PC-3 (cell line): ENCODE data around the gene NXPH1. TPM values are rescaled to one million over a fixed set of nuclear protein-coding genes. Genes with fewer than 3 reads are reported as not detected.

ENCODE experiments used
- ATAC-seq: fragments of 200-7000 bp; cut with Tn5 transposase; 2 replicates; pipeline ENCODE4 v1.9.1; 2020; ENCODE audit warnings: mild to moderate bottlenecking, moderate library complexity
- BruUV-seq: library from RNA; stranded (reverse); fragments of 400-500 nt; replicated peaks from 2 replicates; lab custom pipeline; 2021; lab: Mats Ljungman, UMichigan
- CTCF ChIA-PET: fragments of 300-600 bp; sonication (Branson Sonifier 250); formaldehyde crosslinking; loops from one replicate; lab custom pipeline; 2022; ENCODE audit warnings: antibody characterized with exemption; lab: Charles Lee
- POLR2A ChIA-PET: fragments of 300-600 bp; sonication (Branson Sonifier 250); formaldehyde crosslinking; loops from one replicate; lab custom pipeline; 2022; ENCODE audit warnings: antibody characterized with exemption; ENCODE audit not compliant: unreplicated experiment; lab: Charles Lee
- DNase-seq: peaks from one replicate; pipeline ENCODE4 v3.0.0-alpha.2; 2015
- H2AFZ ChIP-seq: fragments of 300-600 bp; sonication (generic); 2 replicates; pipeline ENCODE4 v1.6.0; 2016; ENCODE audit warnings: antibody characterized with exemption, low read length
- H3F3A ChIP-seq: fragments of 300-600 bp; sonication (generic); one replicate; pipeline ENCODE4 v1.6.0; 2017; ENCODE audit warnings: antibody characterized with exemption, low read length, control low read depth, mild to moderate bottlenecking; ENCODE audit not compliant: unreplicated experiment
- H3K27ac ChIP-seq: fragments of 300-600 bp; sonication (generic); 2 replicates; pipeline ENCODE4 v1.5.1; 2016; ENCODE audit warnings: mild to moderate bottlenecking, low read length
- H3K27me3 ChIP-seq: fragments of 300-600 bp; sonication (generic); 2 replicates; pipeline ENCODE4 v1.6.1; 2016; ENCODE audit warnings: low read length, mixed read lengths
- H3K36me3 ChIP-seq: fragments of 300-600 bp; sonication (generic); 2 replicates; pipeline ENCODE4 v1.6.1; 2016; ENCODE audit warnings: low read depth, mixed run types, low read length, mixed read lengths
- H3K4me1 ChIP-seq: fragments of 300-600 bp; sonication (generic); 2 replicates; pipeline ENCODE4 v1.5.1; 2016; ENCODE audit warnings: low read length; ENCODE audit not compliant: insufficient read depth
- H3K4me2 ChIP-seq: fragments of 300-600 bp; sonication (generic); 2 replicates; pipeline ENCODE4 v1.6.0; 2016; ENCODE audit warnings: low read length
- H3K4me3 ChIP-seq: fragments of 300-600 bp; sonication (generic); 2 replicates; pipeline ENCODE4 v1.5.1; 2016; ENCODE audit warnings: mild to moderate bottlenecking, low read length, mixed read lengths
- H3K79me2 ChIP-seq: fragments of 300-600 bp; sonication (generic); 2 replicates; pipeline ENCODE4 v1.6.1; 2017; ENCODE audit warnings: low read length, mixed read lengths
- H3K9ac ChIP-seq: fragments of 300-600 bp; sonication (generic); 2 replicates; pipeline ENCODE4 v1.6.0; 2016; ENCODE audit warnings: mild to moderate bottlenecking, low read length
- H3K9me2 ChIP-seq: fragments of 300-600 bp; sonication (generic); replicated peaks from 2 replicates; pipeline ENCODE4 v1.6.1; 2016; ENCODE audit warnings: mixed run types, low read length, mixed read lengths
- H3K9me3 ChIP-seq: fragments of 300-600 bp; sonication (generic); 2 replicates; pipeline ENCODE4 v1.6.1; 2016; ENCODE audit warnings: low read length, mixed read lengths
- H4K20me1 ChIP-seq: fragments of 300-600 bp; sonication (generic); 2 replicates; pipeline ENCODE4 v1.6.1; 2016; ENCODE audit warnings: low read length, mixed read lengths
- CTCF ChIP-seq: fragments of 300-600 bp; sonication (generic); conservative IDR thresholded peaks from 2 replicates; pipeline ENCODE4 v1.5.1; 2017; ENCODE audit warnings: antibody characterized with exemption, low read depth, mild to moderate bottlenecking, low read length
- EZH2 ChIP-seq: fragments of 300-600 bp; sonication (generic); IDR thresholded peaks from one replicate; pipeline ENCODE4 v1.6.1; 2017; ENCODE audit warnings: antibody characterized with exemption, mild to moderate bottlenecking, low read length; ENCODE audit not compliant: unreplicated experiment
- EZH2phosphoT487 ChIP-seq: fragments of 300-600 bp; sonication (generic); IDR thresholded peaks from 2 replicates; pipeline ENCODE4 v1.6.1; 2018; ENCODE audit warnings: mild to moderate bottlenecking, antibody characterized with exemption, low read length, borderline replicate concordance
- intact Hi-C: fragments of 100-400 bp; cut with micrococcal nuclease; formaldehyde crosslinking; loops from 2 replicates; pipeline ENCODE4 v1.9.0; 2023
- total RNA-seq: library from RNA; depleted of rRNA; stranded (reverse); fragments of >200 nt; gene quantifications from 2 replicates; pipeline ENCODE4 v1.2.3, GENCODE V29; 2014

NXPH1 gene
- total RNA-seq, 1 experiment from 2014 or later = not detected

DNA sequence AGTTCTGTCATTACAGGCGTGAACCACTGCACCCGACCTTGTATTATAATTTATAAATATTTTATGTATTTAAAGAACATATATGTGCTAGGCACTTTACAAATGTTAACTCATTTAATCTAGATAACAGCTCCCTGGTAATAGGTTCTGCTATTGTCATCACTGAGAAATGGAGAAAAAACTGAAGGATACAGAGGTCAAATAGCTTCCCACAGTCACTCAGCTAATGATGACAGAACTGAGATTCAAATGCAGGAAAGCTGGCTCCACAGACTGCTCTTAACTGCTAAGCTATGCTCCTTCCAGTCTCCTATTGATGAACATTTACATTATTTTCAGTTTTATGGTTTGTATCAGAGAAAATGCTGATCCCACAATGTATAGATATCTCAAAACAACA lies 28.9 kb downstream of the NXPH1 start:
- Histone ChIP-seq H3K27ac (no peak overlapping the region), H3K4me1 (no peaks in the 10 kb centered on the region), H3K9ac (no peak overlapping the region), H3K27me3 (no peaks in the 10 kb centered on the region), H3K36me3 (no peaks in the 10 kb centered on the region), H3K4me3 (no peak overlapping the region), H3F3A (no peaks in the 10 kb centered on the region), H3K9me2 (no peaks in the 10 kb centered on the region), H4K20me1 (no peaks in the 10 kb centered on the region), H3K4me2 (no peak overlapping the region), H3K79me2 (no peaks in the 10 kb centered on the region), H3K9me3 (no peaks in the 10 kb centered on the region), H2AFZ (no peak overlapping the region)
- intact Hi-C loops = no loop called here
- TF ChIP-seq EZH2phosphoT487 = no peak
- no peak for TF ChIP-seq CTCF
- no peak for TF ChIP-seq EZH2
- no TSS peak for BruUV-seq
- CTCF ChIA-PET = no interaction called here
- DNase-seq = no peak
- ATAC-seq = no peak
- POLR2A ChIA-PET = no interaction called here

DNA sequence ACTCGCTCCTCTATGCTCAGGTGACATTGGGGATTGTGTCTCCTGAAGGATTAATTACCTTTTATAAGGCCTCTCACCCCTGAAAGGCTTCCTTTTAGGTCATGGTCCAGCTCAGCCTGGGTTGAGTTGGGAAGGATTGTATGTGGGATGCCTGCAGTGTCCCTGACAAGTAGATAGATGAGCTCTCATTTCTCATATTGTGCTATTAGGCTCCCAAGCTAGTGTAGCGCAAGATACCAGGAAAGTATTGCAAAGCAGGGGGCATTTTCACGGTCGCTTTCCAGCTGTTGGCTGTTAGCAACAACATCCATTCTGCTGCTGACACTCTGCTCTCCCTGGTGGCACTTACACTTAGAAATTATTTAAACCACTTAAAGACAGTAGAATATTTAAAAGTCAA lies 31.9 kb downstream of the NXPH1 start:
- no peak overlapping the region for H3K4me2 ChIP-seq
- no peaks in the 10 kb centered on the region for H3K79me2 ChIP-seq
- H3K9me3 ChIP-seq = no peaks in the 10 kb centered on the region
- H2AFZ ChIP-seq = no peak overlapping the region
- TF ChIP-seq EZH2 (no peak), CTCF (no peak), EZH2phosphoT487 (no peak)
- H3K27me3 ChIP-seq = no peaks in the 10 kb centered on the region
- H4K20me1 ChIP-seq = no peaks in the 10 kb centered on the region
- no peak overlapping the region for H3K27ac ChIP-seq
- no TSS peak for BruUV-seq
- no peaks in the 10 kb centered on the region for H3K36me3 ChIP-seq
- ChIA-PET POLR2A (no interaction called here), CTCF (no interaction called here)
- DNase-seq (no peak), ATAC-seq (no peak)
- H3K9ac ChIP-seq = no peak overlapping the region
- no peak overlapping the region for H3K4me3 ChIP-seq
- H3K4me1 ChIP-seq = no peaks in the 10 kb centered on the region
- H3K9me2 ChIP-seq = no peaks in the 10 kb centered on the region
- no peaks in the 10 kb centered on the region for H3F3A ChIP-seq
- intact Hi-C loops = no loop called here

DNA sequence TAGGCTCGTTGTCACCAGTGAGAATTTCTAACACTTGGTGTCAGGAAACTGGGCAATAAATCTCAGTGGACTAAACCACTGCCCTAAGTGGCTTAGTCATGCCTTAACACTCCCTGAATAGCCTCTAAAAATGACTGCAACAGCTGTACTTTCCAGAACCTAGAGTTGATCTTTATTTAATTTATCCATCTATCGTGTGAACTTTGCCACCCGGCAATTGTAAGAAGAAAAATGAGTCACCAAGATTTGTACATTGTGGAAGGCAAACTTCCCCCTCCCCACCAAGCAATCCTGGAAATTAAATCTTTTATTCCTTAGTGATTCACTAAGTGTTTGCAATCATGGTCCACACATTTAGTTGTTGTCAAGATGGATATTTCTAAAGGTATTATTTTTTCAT lies 47.1 kb downstream of the NXPH1 start:
- intact Hi-C loops = no loop called here
- ATAC-seq = no peak
- H3K9me2 ChIP-seq = no peaks in the 10 kb centered on the region
- H3K4me3 ChIP-seq = no peak overlapping the region
- ChIA-PET CTCF (no interaction called here), POLR2A (no interaction called here)
- no peak for TF ChIP-seq EZH2phosphoT487
- no peak for TF ChIP-seq EZH2
- no peak for TF ChIP-seq CTCF
- H3K27me3 ChIP-seq = no peaks in the 10 kb centered on the region
- no peak for DNase-seq
- no peak overlapping the region for H3K9ac ChIP-seq
- no peaks in the 10 kb centered on the region for H3F3A ChIP-seq
- no peaks in the 10 kb centered on the region for H3K79me2 ChIP-seq
- no peaks in the 10 kb centered on the region for H3K36me3 ChIP-seq
- no TSS peak for BruUV-seq
- no peaks in the 10 kb centered on the region for H3K4me1 ChIP-seq
- no peaks in the 10 kb centered on the region for H4K20me1 ChIP-seq
- 0 out of 2 replicates have a peak, but pooled peaks cover 4% of the 10 kb centered on the region for H3K9me3 ChIP-seq
- H3K4me2 ChIP-seq = no peak overlapping the region
- H2AFZ ChIP-seq = no peak overlapping the region
- no peak overlapping the region for H3K27ac ChIP-seq
